Measurements from ENCODE around the gene CCR4. TPM values are rescaled to one million over a fixed set of nuclear protein-coding genes. Genes with fewer than 3 reads are reported as not detected.
"Not testable (repeated sequence)": the region's sequence is repeated elsewhere in the genome, so short reads cannot be mapped to it uniquely, and the experiment has no call there.

Gene CCR4
- total RNA-seq, 1 donor from 2014 or later = not detected

DNA sequence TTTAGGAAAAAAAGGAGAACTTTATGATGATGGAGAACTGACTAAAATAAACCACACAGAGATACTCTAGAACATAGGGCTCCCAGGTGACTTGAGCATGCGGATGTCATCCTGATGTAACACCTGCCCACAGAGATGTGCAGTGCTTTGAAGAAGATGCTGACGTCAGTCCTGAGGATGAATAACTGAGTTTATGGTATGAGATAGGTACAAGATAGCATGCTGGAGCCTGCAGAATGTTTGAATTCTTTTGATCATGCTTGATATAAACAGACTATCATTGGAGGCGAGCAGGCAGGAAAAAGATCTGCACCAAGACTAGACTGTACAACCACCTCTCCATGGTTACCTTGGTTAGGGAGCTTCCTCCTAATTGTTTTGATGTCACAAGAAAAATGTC lies 12.4 kb downstream of the CCR4 start:
- H3K4me3 Mint-ChIP-seq = no peak overlapping the region
- no peaks in the 10 kb centered on the region for H3K9me3 Mint-ChIP-seq
- TF ChIP-seq, protein P1, sequence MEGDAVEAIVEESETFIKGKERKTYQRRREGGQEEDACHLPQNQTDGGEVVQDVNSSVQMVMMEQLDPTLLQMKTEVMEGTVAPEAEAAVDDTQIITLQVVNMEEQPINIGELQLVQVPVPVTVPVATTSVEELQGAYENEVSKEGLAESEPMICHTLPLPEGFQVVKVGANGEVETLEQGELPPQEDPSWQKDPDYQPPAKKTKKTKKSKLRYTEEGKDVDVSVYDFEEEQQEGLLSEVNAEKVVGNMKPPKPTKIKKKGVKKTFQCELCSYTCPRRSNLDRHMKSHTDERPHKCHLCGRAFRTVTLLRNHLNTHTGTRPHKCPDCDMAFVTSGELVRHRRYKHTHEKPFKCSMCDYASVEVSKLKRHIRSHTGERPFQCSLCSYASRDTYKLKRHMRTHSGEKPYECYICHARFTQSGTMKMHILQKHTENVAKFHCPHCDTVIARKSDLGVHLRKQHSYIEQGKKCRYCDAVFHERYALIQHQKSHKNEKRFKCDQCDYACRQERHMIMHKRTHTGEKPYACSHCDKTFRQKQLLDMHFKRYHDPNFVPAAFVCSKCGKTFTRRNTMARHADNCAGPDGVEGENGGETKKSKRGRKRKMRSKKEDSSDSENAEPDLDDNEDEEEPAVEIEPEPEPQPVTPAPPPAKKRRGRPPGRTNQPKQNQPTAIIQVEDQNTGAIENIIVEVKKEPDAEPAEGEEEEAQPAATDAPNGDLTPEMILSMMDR (conservative IDR thresholded peaks at IDR 0.05) = no peak
- no peak overlapping the region for H3K27ac Mint-ChIP-seq
- H3K36me3 Mint-ChIP-seq = peaks cover 5% of the 10 kb centered on the region
- H3K27me3 Mint-ChIP-seq = peaks cover 5% of the 10 kb centered on the region
- H3K4me1 Mint-ChIP-seq (ENCODE audit: unreplicated experiment) = peaks cover 5% of the 10 kb centered on the region
- DNase-seq (ENCODE audit: extremely low spot score, unreplicated experiment) = no peak

DNA sequence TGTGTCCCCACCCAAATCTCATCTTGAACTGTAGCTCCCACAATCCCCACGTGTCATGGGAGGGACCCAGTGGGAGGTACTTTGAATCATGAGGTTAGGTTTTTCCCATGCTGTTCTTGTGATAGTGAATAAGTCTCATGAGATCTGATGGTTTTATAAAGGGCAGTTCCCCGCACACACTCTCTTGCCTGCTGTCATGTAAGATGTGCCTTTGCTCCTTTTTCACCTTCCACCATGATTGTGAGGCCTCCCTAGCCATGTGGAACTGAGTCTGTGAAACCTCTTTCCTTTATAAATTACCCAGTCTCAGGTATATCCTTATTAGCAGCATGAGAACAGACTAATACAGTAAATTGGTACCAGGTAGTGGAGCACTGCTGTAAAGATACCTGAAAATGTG lies 13.3 kb downstream of the CCR4 start:
- not testable (repeated sequence) for H3K4me1 Mint-ChIP-seq (ENCODE audit: unreplicated experiment); H3K4me3 Mint-ChIP-seq; H3K9me3 Mint-ChIP-seq; H3K27ac Mint-ChIP-seq; H3K36me3 Mint-ChIP-seq; H3K27me3 Mint-ChIP-seq; DNase-seq (ENCODE audit: extremely low spot score, unreplicated experiment)

DNA sequence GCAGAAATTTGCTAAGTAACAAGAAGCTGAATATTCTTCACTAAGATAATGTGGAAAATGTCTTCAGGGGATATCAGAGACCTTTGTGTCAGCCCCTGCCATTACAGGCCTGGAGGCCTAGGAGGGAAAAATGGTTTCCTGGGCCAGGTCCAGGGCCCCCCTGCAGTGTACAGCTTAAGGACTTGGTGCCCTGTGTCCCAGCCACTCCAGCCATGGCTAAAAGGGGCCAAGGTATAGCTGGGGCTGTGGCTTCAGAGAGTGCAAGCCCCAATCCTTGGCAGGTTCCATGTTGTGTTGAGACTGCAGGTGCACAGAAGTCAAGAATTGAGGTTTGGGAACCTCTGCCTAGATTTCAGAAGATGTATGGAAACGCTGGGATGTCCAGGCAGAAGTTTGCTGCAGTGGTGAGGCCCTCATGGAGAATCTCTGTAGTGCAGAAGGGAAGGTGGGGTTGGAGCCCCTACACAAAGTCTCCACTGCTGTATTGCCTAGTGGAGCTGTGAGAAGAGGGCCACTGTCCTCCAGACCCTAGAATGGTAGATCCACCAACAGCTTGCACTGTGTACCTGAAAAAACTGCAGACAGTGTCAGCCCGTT lies 14.3 kb downstream of the CCR4 start:
- H3K27ac Mint-ChIP-seq; H3K27me3 Mint-ChIP-seq; DNase-seq (ENCODE audit: extremely low spot score, unreplicated experiment); H3K9me3 Mint-ChIP-seq; H3K36me3 Mint-ChIP-seq; H3K4me1 Mint-ChIP-seq (ENCODE audit: unreplicated experiment); H3K4me3 Mint-ChIP-seq: not testable (repeated sequence)

DNA sequence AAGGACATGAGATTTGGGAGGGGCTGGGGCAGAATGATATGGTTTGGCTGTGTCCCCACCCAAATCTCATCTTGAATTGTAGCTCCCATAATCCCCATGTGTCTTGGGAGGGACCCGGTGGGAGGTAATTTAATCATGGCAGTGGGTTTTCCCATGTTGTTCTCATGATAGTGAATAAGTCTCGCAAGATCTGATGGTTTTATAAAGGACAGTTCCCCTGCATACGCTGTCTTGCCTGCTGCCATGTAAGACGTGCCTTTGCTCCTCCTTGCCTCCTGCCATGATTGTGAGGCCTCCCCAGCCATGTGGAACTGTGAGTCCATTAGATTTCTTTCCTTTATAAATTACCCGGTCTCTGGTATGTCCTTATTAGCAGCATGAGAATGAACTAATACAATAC lies 15.2 kb downstream of the CCR4 start:
- DNase-seq (ENCODE audit: extremely low spot score, unreplicated experiment); H3K27ac Mint-ChIP-seq; H3K36me3 Mint-ChIP-seq; H3K4me3 Mint-ChIP-seq; H3K9me3 Mint-ChIP-seq; H3K27me3 Mint-ChIP-seq; H3K4me1 Mint-ChIP-seq (ENCODE audit: unreplicated experiment): not testable (repeated sequence)

DNA sequence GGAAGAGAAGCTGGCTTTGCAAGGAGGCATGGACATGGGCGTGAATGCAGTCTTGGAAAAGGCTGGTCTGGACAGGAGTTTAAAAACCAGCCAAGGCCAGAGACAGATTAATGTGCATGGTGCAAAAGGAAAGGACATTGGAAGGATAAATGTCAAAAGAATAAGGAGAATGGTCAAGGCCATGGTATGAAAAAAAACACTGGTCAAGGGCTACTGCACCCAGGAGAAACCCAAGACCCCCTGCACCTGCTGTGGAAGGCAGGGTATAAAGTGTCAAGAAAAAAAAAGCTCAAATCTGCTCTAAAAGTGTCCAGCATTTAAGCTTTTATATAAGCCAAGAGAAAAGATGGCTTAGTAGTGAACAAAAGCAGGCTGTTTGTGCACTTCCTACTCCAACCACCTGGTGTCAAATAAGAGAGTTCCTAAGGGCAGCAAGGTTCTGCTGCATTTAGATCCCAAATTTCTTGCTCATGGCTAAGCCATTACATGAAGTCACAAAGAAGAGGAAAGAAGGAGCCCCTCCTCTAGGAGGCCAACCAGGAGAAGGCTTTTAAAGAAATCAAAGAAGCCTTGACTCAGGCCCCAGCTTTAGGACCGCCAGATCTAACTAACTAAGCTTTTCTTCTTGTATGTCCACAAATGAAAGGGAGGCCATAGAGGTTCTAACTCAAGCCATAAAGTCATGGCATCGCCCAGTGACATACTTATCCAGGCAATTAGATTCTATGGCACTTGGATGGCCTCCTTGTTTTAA lies 16.9 kb downstream of the CCR4 start:
- TF ChIP-seq, protein P1 (conservative IDR thresholded peaks at IDR 0.05) = peak; percentile 50
- Mint-ChIP-seq H3K4me1 (ENCODE audit: unreplicated experiment) (peaks cover 7% of the 10 kb centered on the region), H3K27ac (no peak overlapping the region), H3K9me3 (no peaks in the 10 kb centered on the region), H3K4me3 (no peak overlapping the region), H3K36me3 (peaks cover 5% of the 10 kb centered on the region), H3K27me3 (peaks cover 5% of the 10 kb centered on the region)
- no peak for DNase-seq (ENCODE audit: extremely low spot score, unreplicated experiment)

DNA sequence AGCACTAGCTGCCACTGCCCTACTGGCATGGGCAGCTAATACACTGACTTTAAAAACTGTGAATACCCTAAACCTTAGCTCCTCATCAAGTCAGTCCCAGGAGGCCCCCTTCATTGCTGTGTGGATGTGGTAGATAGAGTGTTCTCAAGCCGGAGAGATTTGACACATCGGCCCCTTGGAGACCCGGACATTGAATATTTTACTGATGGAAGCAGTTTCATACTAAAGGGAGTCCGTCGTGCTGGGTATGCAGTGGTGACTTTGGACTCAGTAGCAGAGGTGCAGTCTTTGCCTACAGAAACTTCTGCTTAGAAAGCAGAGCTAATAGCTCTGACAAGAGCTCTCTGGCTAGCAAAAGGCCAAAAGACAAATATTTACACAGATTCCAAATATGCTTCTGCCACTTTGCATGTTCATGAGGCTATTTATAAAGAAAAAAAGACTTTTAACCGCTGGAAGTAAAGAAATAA lies 17.5 kb downstream of the CCR4 start:
- Mint-ChIP-seq H3K4me1 (ENCODE audit: unreplicated experiment) (peaks cover 7% of the 10 kb centered on the region), H3K27me3 (peaks cover 5% of the 10 kb centered on the region), H3K4me3 (no peak overlapping the region), H3K9me3 (no peaks in the 10 kb centered on the region), H3K27ac (no peak overlapping the region), H3K36me3 (peaks cover 5% of the 10 kb centered on the region)
- TF ChIP-seq, protein P1 (conservative IDR thresholded peaks at IDR 0.05) = no peak
- DNase-seq (ENCODE audit: extremely low spot score, unreplicated experiment) = no peak

DNA sequence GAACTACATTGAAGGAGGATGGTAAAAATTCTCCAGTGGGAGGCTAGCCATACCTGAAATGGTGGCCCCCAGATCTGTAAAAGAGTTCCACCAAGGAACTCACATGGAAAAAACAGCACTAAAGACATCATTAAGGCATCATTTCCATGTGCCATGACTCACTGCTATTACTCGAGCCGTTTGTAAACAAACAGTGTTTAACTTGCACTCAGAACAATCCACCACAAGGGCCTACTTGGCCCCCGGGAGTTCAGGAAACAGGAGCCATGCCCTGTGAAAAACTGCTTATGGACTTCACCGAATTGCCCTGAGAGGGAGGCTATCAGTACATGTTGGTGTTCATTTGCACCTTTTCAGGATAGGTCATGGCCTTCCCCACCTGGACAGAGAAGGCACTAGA lies 18.2 kb downstream of the CCR4 start:
- no peaks in the 10 kb centered on the region for H3K9me3 Mint-ChIP-seq
- no peak overlapping the region for H3K4me3 Mint-ChIP-seq
- peaks cover 5% of the 10 kb centered on the region for H3K36me3 Mint-ChIP-seq
- H3K27me3 Mint-ChIP-seq = peaks cover 5% of the 10 kb centered on the region
- DNase-seq (ENCODE audit: extremely low spot score, unreplicated experiment) = no peak
- TF ChIP-seq, protein P1 (conservative IDR thresholded peaks at IDR 0.05) = no peak
- peaks cover 7% of the 10 kb centered on the region for H3K4me1 Mint-ChIP-seq (ENCODE audit: unreplicated experiment)
- no peak overlapping the region for H3K27ac Mint-ChIP-seq

DNA sequence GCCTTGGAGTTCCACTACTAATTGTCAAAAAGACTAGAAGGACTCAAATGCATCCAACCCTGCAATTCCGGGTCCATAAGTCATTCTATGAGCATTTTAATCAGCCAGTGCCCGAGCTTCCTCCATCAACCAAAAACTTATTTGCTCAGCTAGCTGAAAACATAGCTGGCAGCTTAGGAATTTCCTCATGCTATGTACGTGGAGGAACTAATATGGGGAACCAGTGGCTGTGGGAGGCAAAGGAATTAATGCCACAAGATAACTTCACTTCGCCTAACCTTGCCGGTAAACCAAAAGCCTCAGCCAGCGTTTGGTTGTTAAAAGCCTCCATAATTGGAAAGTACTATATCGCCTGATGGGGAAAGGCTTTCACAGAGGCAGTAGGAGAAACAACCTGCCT lies 19.8 kb downstream of the CCR4 start:
- H3K4me1 Mint-ChIP-seq (ENCODE audit: unreplicated experiment) = peaks cover 14% of the 10 kb centered on the region
- not testable (repeated sequence) for H3K9me3 Mint-ChIP-seq; DNase-seq (ENCODE audit: extremely low spot score, unreplicated experiment); H3K36me3 Mint-ChIP-seq; H3K27me3 Mint-ChIP-seq; H3K27ac Mint-ChIP-seq; H3K4me3 Mint-ChIP-seq
